Tibial nerve (tissue), 4 donors: Measurements from ENCODE around the gene ITGB1. TPM values are rescaled to one million over a fixed set of nuclear protein-coding genes. Genes with fewer than 3 reads are reported as not detected.

Experiments
- DNase-seq, 2 donors: peaks; one replicate each; pipeline ENCODE4 v3.0.0-alpha.2; 2019; ENCODE audit warnings: low spot score in 2 of 2
- H3K27ac ChIP-seq, 4 donors: fragments of 200-600 bp; sonication (generic) in 3 of 4; one replicate each; pipeline ENCODE4 v1.5.1; 2017 to 2019; ENCODE audit warnings: mild to moderate bottlenecking in 1 of 4
- H3K27me3 ChIP-seq, 2 donors: fragments of 200-600 bp; sonication (generic) in 1 of 2; one replicate each; pipeline versions ENCODE4 v1.5.1 to v1.6.0; 2017 to 2019
- H3K36me3 ChIP-seq, 3 donors: fragments of 200-600 bp; sonication (generic); one replicate each; pipeline ENCODE4 v1.5.1; 2018 to 2019
- H3K4me1 ChIP-seq, 4 donors: fragments of 200-600 bp; sonication (generic) in 3 of 4; one replicate each; pipeline ENCODE4 v1.5.1; 2017 to 2019
- H3K4me3 ChIP-seq, 4 donors: fragments of 200-600 bp; sonication (generic) in 3 of 4; one replicate each; pipeline ENCODE4 v1.5.1; 2017 to 2019; ENCODE audit warnings: mild to moderate bottlenecking in 1 of 4, moderate library complexity in 1 of 4
- H3K9me3 ChIP-seq, 4 donors: fragments of 200-600 bp; sonication (generic) in 3 of 4; one replicate each; pipeline ENCODE4 v1.5.1; 2017 to 2019
- CTCF ChIP-seq, 5 experiments: fragments of 200-600 bp in 3 of 5; fragments of 450-650 bp in 2 of 5; sonication (generic) in 3 of 5; IDR thresholded peaks; one replicate each; pipeline ENCODE4 v1.5.1; 2016 to 2019; ENCODE audit warnings: antibody characterized with exemption in 5 of 5, mild to moderate bottlenecking in 3 of 5, moderate library complexity in 2 of 5
- EP300 ChIP-seq, 2 donors: sonication (generic); formaldehyde crosslinking; IDR thresholded peaks; one replicate each; pipeline ENCODE4 v1.6.1; 2017; ENCODE audit warnings: antibody characterized with exemption in 2 of 2, mild to moderate bottlenecking in 1 of 2
- POLR2A ChIP-seq, 2 donors: fragments of 450-650 bp; IDR thresholded peaks; one replicate each; pipeline ENCODE4 v1.6.1; 2017; ENCODE audit warnings: antibody characterized with exemption in 2 of 2, mild to moderate bottlenecking in 2 of 2, moderate library complexity in 2 of 2
- WGBS, 2 donors: methylation state at CpG; one replicate each; pipeline ENCODE4 v1.1.5; 2018; 5-methylcytosine and 5-hydroxymethylcytosine counted together
- total RNA-seq, 4 donors: library from RNA; depleted of rRNA; stranded (reverse); fragments of >200 nt; gene quantifications; one replicate each; pipeline ENCODE4 v1.1.0, GENCODE V29; 2016

ITGB1 gene
- total RNA-seq, 4 donors from 2014 or later: 288 to 483 (median 404) TPM

GRCh38 chr10:32955299-32955772 is 2.7 kb downstream of the ITGB1 start:
- Histone ChIP-seq H3K27me3 (no peaks in the 10 kb centered on the region), H3K4me3 (peak overlapping the region in 1 of 4 donors; percentile 82), H3K9me3 (no peaks in the 10 kb centered on the region), H3K4me1 (peaks cover 0 to 75% (median 44%) of the 10 kb centered on the region in 4 donors), H3K27ac (peak overlapping the region in 2 of 4 donors; percentile 12 to 41), H3K36me3 (no peaks in the 10 kb centered on the region)
- TF ChIP-seq CTCF (IDR thresholded peaks at IDR 0.05) (no peak), EP300 (IDR thresholded peaks at IDR 0.05) (no peak), POLR2A (IDR thresholded peaks at IDR 0.05) (no peak)
- DNase-seq: no peak
- WGBS, 2 donors: 28 to 34% methylated on average over 4 of the region's 4 CpGs

GRCh38 chr10:32954545-32955298 is 3.3 kb downstream of the ITGB1 start:
- WGBS, 2 donors: 42 to 53% methylated on average over 8 of the region's 8 CpGs
- peaks cover 0 to 74% (median 43%) of the 10 kb centered on the region in 4 donors for H3K4me1 ChIP-seq
- no peaks in the 10 kb centered on the region for H3K9me3 ChIP-seq
- H3K4me3 ChIP-seq: peak overlapping the region in 1 of 4 donors; percentile 82
- peak overlapping the region in 2 of 4 donors; percentile 12 to 41 for H3K27ac ChIP-seq
- no peaks in the 10 kb centered on the region for H3K36me3 ChIP-seq
- H3K27me3 ChIP-seq: no peaks in the 10 kb centered on the region
- DNase-seq: no peak
- TF ChIP-seq POLR2A (IDR thresholded peaks at IDR 0.05): no peak
- no peak for TF ChIP-seq CTCF (IDR thresholded peaks at IDR 0.05)
- no peak for TF ChIP-seq EP300 (IDR thresholded peaks at IDR 0.05)

GRCh38 chr10:32954080-32954479 is 4.0 kb downstream of the ITGB1 start:
- Histone ChIP-seq H3K27ac (peak overlapping the region in 1 of 4 donors; percentile 45), H3K4me1 (peaks cover 0 to 72% (median 40%) of the 10 kb centered on the region in 4 donors), H3K9me3 (no peaks in the 10 kb centered on the region), H3K36me3 (no peaks in the 10 kb centered on the region), H3K27me3 (no peaks in the 10 kb centered on the region), H3K4me3 (no peak overlapping the region)
- TF ChIP-seq POLR2A (IDR thresholded peaks at IDR 0.05) (no peak), CTCF (IDR thresholded peaks at IDR 0.05) (no peak), EP300 (IDR thresholded peaks at IDR 0.05) (no peak)
- no peak for DNase-seq

GRCh38 chr10:32953277-32953927 is 4.6 kb downstream of the ITGB1 start:
- H3K4me1 ChIP-seq: peaks cover 0 to 77% (median 43%) of the 10 kb centered on the region in 4 donors
- no peaks in the 10 kb centered on the region for H3K36me3 ChIP-seq
- TF ChIP-seq CTCF (IDR thresholded peaks at IDR 0.05) (no peak), EP300 (IDR thresholded peaks at IDR 0.05) (no peak), POLR2A (IDR thresholded peaks at IDR 0.05) (no peak)
- peak overlapping the region in 1 of 4 donors; percentile 45 for H3K27ac ChIP-seq
- no peak overlapping the region for H3K4me3 ChIP-seq
- WGBS, 2 donors: 37 to 44% methylated on average over 6 of the region's 6 CpGs
- no peak for DNase-seq
- H3K9me3 ChIP-seq: no peaks in the 10 kb centered on the region
- H3K27me3 ChIP-seq: no peaks in the 10 kb centered on the region
